DOHH2 (cell line): ENCODE results near the gene ALDH18A1.

Experiments
- H3F3A ChIP-seq: fragments of 200-600 bp; sonication (generic), shearing (Covaris generic); 2 replicates; pipeline ENCODE4 v1.6.0; 2016; ENCODE audit warnings: antibody characterized with exemption, mild to moderate bottlenecking; ENCODE audit not compliant: control insufficient read depth, insufficient read depth
- H3K27ac ChIP-seq: fragments of 200-600 bp; sonication (generic); 2 replicates; pipeline ENCODE4 v1.5.1; 2014; ENCODE audit warnings: low read depth, mild to moderate bottlenecking, low read length, moderate library complexity
- H3K27me3 ChIP-seq: fragments of 200-600 bp; sonication (generic); 2 replicates; pipeline ENCODE4 v1.6.1; 2014; ENCODE audit warnings: mild to moderate bottlenecking, low read length, mixed read lengths; ENCODE audit not compliant: control insufficient read depth
- H3K36me3 ChIP-seq: fragments of 200-600 bp; sonication (generic); 2 replicates; pipeline ENCODE4 v1.6.1; 2014; ENCODE audit warnings: mild to moderate bottlenecking, low read length, moderate library complexity, mixed read lengths; ENCODE audit not compliant: control insufficient read depth
- H3K4me1 ChIP-seq: fragments of 200-600 bp; sonication (generic); 2 replicates; pipeline ENCODE4 v1.6.1; 2014; ENCODE audit warnings: mild to moderate bottlenecking, low read length, mixed read lengths; ENCODE audit not compliant: control insufficient read depth
- H3K4me2 ChIP-seq: fragments of 200-600 bp; sonication (generic); 2 replicates; pipeline ENCODE4 v1.6.0; 2014; ENCODE audit warnings: mild to moderate bottlenecking, low read length, moderate library complexity
- H3K4me3 ChIP-seq: fragments of 200-600 bp; sonication (generic); 2 replicates; pipeline ENCODE4 v1.5.1; 2014; ENCODE audit warnings: mild to moderate bottlenecking, low read length, mixed read lengths
- H3K79me2 ChIP-seq: fragments of 200-600 bp; sonication (generic); 2 replicates; pipeline ENCODE4 v1.6.1; 2014; ENCODE audit warnings: mild to moderate bottlenecking, low read length, mixed read lengths; ENCODE audit not compliant: control insufficient read depth
- H3K9me2 ChIP-seq: fragments of 200-600 bp; sonication (generic); replicated peaks from 2 replicates; pipeline ENCODE4 v1.6.1; 2014; ENCODE audit warnings: mild to moderate bottlenecking, low read length, mixed read lengths; ENCODE audit not compliant: control insufficient read depth
- H3K9me3 ChIP-seq: fragments of 200-600 bp; sonication (generic); 2 replicates; pipeline ENCODE4 v1.6.1; 2014; ENCODE audit warnings: antibody characterized with exemption, low read length, mixed read lengths; ENCODE audit not compliant: control insufficient read depth, insufficient read depth
- H4K20me1 ChIP-seq: fragments of 200-600 bp; sonication (generic); 2 replicates; pipeline ENCODE4 v1.6.0; 2014; ENCODE audit warnings: low read depth, mild to moderate bottlenecking, antibody characterized with exemption, low read length, moderate library complexity; ENCODE audit not compliant: control insufficient read depth, insufficient read depth
- EZH2phosphoT487 ChIP-seq: fragments of 200-600 bp; sonication (generic); IDR thresholded peaks from 2 replicates; pipeline ENCODE4 v1.6.1; 2017; ENCODE audit warnings: borderline replicate concordance, mild to moderate bottlenecking, antibody characterized with exemption, low read length, moderate library complexity, mixed read lengths
- TF ChIP-seq, protein P1 (sequence below): fragments of 200-600 bp; sonication (generic); IDR thresholded peaks from one replicate; pipeline ENCODE4 v1.5.1; 2014; ENCODE audit warnings: antibody characterized with exemption, mild to moderate bottlenecking, low read depth, low read length; ENCODE audit not compliant: poor library complexity, severe bottlenecking

Gene ALDH18A1

DNA sequence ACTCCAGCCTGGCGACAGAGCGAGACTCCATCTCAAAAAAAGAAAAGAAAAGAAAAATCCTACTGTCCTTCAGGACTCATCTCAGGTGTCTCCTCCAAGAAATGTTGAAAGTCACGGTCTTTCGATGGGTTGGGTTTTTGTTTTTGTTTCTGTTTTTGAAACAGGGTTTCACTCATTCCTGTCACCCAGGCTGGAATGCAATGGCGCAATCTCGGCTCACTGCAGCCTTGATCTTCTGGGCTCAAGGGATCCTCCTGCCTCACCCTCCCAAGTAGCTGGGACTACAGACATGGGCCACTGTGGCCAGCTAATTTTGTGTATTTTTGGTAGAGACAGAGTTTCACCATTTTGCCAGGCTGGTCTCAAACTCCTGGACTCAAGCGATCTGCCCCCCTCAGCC, 92.2 kb downstream of the ALDH18A1 start:
- Histone ChIP-seq H3K79me2 (no peaks in the 10 kb centered on the region), H3K36me3 (no peaks in the 10 kb centered on the region), H3F3A (no peaks in the 10 kb centered on the region), H3K4me2 (no peak overlapping the region), H3K9me3 (no peaks in the 10 kb centered on the region), H3K4me1 (peaks cover 14% of the 10 kb centered on the region), H3K9me2 (no peaks in the 10 kb centered on the region), H3K27me3 (peaks cover 34% of the 10 kb centered on the region), H3K27ac (no peak overlapping the region), H4K20me1 (no peaks in the 10 kb centered on the region), H3K4me3 (no peak overlapping the region)
- TF ChIP-seq, protein P1, sequence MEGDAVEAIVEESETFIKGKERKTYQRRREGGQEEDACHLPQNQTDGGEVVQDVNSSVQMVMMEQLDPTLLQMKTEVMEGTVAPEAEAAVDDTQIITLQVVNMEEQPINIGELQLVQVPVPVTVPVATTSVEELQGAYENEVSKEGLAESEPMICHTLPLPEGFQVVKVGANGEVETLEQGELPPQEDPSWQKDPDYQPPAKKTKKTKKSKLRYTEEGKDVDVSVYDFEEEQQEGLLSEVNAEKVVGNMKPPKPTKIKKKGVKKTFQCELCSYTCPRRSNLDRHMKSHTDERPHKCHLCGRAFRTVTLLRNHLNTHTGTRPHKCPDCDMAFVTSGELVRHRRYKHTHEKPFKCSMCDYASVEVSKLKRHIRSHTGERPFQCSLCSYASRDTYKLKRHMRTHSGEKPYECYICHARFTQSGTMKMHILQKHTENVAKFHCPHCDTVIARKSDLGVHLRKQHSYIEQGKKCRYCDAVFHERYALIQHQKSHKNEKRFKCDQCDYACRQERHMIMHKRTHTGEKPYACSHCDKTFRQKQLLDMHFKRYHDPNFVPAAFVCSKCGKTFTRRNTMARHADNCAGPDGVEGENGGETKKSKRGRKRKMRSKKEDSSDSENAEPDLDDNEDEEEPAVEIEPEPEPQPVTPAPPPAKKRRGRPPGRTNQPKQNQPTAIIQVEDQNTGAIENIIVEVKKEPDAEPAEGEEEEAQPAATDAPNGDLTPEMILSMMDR = no peak
- no peak for TF ChIP-seq EZH2phosphoT487

DNA sequence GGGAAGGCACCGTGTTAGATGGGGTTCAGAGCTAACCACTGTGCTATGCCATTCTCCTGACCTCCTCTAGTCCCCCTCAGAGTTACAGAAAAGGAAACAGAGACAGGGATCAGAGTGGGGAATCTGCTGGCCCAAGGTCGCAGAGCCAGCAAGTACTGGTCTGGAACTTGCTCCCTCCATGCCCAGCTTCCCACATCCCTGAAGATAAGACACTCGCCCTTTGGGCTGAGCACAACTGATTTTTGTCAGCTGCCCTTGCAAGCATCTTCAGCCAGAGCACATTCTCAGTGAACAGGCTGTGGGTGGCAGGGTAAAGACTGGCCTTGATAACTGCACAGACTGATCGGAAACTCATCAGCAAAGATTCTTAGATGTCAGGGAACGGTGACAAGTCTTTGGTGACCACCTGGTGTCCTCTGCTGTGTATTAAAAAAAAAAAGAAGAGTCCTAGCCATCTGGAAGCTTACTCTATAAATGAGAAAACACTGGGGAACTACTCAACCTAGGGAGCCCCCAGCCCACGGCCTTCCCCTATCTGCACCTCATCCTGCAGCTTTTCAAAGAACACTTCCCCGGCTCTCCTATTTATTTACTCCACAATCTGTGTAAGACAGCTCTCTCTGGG, 94.1 kb downstream of the ALDH18A1 start:
- no peaks in the 10 kb centered on the region for H3K79me2 ChIP-seq
- H3K4me3 ChIP-seq = no peak overlapping the region
- H3K4me2 ChIP-seq = no peak overlapping the region
- H3K9me3 ChIP-seq = no peaks in the 10 kb centered on the region
- H3K9me2 ChIP-seq = no peaks in the 10 kb centered on the region
- no peak for TF ChIP-seq EZH2phosphoT487
- TF ChIP-seq, protein P1 = no peak
- H3K36me3 ChIP-seq = no peaks in the 10 kb centered on the region
- H3F3A ChIP-seq = no peaks in the 10 kb centered on the region
- H4K20me1 ChIP-seq = no peaks in the 10 kb centered on the region
- peaks cover 14% of the 10 kb centered on the region for H3K4me1 ChIP-seq
- H3K27me3 ChIP-seq = peaks cover 48% of the 10 kb centered on the region
- no peak overlapping the region for H3K27ac ChIP-seq

DNA sequence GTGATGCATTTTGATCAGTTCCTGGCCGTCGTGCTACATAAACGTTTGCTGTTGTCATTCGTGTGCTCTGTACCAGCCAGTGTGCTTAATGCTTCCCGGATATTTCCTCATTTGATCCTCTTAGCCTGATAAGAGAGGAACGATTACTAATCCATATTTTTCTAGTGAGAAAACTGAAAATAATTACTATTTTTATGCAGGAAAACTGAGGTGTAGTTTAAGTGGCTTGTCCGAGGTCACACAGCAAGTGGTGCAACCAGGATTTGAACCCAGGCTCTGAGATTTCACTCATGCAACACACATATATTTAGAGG, 94.7 kb downstream of the ALDH18A1 start:
- no peak overlapping the region for H3K27ac ChIP-seq
- no peaks in the 10 kb centered on the region for H3K79me2 ChIP-seq
- H3K27me3 ChIP-seq = peaks cover 54% of the 10 kb centered on the region
- H3K4me1 ChIP-seq = peaks cover 14% of the 10 kb centered on the region
- H3K9me2 ChIP-seq = no peaks in the 10 kb centered on the region
- no peaks in the 10 kb centered on the region for H3K9me3 ChIP-seq
- peak overlapping the region; percentile 89 for H3K4me2 ChIP-seq
- no peaks in the 10 kb centered on the region for H4K20me1 ChIP-seq
- no peaks in the 10 kb centered on the region for H3K36me3 ChIP-seq
- peak overlapping the region; percentile 75 for H3K4me3 ChIP-seq
- no peak for TF ChIP-seq EZH2phosphoT487
- TF ChIP-seq, protein P1 = no peak
- H3F3A ChIP-seq = no peaks in the 10 kb centered on the region
